HG02884 (cell line): ENCODE results near the gene SCN9A.
"Not testable (repeated sequence)": the region's sequence is repeated elsewhere in the genome, so short reads cannot be mapped to it uniquely, and the experiment has no call there.

ENCODE experiments used
- ATAC-seq: cut with Tn5 transposase; IDR thresholded peaks from one replicate; pipeline ENCODE4 v1.9.1; 2021; ENCODE audit warnings: mild to moderate bottlenecking, moderate library complexity; ENCODE audit not compliant: unreplicated experiment

The SCN9A gene

DNA sequence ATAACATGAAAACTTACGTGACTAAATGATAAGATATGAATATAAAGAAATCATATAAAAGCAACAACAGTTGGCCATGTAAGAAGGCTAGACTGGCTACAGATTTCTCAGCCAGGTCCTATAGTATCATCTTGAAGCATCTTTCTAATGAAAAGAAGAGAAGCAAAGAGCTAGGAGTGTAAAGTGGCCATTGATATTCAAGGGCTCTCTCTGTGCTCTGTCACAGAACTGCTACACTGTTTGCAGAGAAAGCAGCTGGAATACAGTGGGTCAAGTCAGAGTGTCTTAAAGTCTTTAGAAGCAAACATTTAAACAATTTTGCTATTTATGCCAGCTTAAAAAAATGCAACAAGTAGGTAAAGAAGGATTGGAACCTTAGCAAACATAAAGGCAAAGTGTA is 118.8 kb downstream of the SCN9A start:
- ATAC-seq = no peak

GRCh38 chr2:166249318-166249717 is 126.4 kb downstream of the SCN9A start:
- ATAC-seq = no peak

- no peak for ATAC-seq
These were observed 128.8 kb downstream of the SCN9A start for GRCh38 chr2:166246901-166247300.

DNA sequence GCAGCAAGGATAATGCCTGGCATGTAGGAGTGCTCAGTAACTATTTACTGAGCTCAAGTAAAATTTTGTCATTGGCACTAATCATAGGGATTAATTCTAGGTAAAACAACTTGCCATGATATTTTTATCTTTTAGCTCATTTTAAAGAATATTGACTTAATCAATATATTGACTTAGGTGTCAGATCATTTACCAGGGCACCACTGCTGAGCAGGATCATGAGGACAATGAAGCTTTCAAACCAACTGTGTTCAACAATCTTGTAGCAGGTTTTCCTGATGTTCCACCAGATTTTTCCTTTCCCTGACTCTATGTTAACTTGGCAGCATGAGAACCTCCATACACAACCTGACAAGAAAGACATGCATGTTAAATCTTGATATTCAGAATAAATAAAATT is 133.4 kb downstream of the SCN9A start:
- no peak for ATAC-seq

DNA sequence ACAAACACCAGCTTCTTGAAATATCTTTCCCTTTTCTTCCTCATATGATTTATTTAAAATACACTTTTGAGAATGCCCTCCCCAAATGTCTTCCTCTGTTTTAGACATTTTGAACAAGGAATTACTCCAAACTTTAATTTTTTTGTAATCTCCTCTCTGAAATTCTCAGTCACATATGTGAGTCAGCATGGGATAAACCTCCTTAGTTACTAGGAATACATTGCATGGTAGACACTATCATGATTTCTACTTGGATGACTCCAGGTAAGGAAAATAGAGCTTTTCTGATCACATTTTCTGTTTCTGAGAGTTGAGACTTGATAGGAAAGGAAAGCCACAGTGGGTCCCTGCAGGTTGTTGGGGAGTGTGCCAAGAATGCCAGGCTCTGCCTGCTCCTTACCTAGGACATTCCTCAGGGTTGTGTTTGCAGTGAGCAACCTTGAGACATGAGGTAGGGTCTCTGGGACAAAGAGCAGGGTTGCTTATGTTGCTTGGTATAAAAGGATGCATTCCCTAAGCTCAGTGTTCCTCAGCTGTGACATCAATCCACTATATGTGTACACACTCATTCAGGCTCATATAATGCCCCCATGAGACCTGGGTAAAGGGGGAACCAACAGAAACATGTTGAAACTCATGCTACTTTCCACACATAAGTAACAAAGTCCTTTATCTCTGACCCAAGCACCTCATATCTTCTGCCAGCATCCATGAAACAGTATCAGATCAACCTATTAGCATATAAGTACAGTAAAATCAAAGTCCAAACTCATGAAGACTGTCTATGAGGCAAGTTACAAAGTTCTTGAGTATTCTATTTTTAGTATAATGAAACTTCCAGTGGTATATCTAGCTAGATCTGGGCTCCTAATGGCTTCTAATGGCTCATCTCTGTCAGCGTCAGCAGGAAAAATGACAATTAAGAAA is 135.1 kb downstream of the SCN9A start:
- no peak for ATAC-seq

DNA sequence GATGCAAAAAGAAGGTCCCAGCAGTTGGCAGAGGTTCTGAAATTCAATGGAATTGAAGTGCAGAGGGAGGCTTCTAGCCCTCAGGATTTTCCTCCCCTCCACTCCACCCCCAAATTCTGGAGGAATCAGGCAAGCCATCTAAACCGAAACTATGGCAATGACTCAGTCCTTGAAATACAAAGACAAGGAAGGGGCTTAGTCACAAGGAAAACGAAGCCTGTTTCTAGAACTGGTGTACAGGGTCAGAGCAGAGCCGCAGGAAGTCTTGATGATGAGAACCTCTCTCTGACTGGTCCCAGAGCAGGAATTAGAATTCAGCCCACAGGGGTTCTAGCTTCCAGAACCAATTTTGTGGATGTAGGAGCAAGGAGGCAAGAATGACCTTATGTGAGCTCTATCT is 136.2 kb downstream of the SCN9A start:
- no peak for ATAC-seq

DNA sequence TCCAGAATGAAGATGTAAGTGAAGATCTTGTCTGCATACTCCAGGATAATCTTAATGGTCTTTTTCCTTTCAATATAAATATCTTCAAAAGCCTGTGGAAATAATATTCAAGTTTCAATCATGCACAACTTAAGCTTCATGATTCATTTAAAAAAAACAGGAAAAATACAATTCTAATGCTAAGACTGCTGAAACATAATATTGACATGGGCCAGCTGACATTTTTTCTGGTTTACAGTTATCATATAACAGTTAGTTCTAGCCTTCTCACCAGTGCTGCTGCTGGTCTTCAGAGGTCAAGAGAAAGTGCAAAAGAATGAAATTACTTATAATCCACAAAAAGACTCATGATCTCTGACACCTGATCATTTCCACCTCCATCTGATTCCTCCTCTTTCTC is 137.6 kb downstream of the SCN9A start:
- no peak for ATAC-seq

GRCh38 chr2:166234112-166234846 is 141.5 kb downstream of the SCN9A start:
- no peak for ATAC-seq

- no peak for ATAC-seq
These were observed 142.5 kb downstream of the SCN9A start for GRCh38 chr2:166233244-166233643.

DNA sequence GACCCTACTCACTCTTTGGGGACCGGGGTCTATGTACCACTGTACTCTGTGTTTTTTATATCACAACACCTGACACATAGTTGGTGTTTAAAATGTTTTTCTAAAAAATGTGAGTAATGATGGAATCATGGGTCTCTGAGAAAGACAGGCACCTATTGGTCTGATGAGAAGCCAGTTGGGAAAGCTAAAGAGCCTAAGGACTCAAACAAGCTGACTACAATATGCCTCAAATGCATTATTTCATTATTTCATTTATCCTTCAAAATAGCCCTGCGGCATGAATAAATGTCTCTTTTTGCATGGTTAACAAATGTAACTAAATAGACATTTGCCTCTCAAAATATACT is 145.0 kb downstream of the SCN9A start:
- ATAC-seq = no peak

DNA sequence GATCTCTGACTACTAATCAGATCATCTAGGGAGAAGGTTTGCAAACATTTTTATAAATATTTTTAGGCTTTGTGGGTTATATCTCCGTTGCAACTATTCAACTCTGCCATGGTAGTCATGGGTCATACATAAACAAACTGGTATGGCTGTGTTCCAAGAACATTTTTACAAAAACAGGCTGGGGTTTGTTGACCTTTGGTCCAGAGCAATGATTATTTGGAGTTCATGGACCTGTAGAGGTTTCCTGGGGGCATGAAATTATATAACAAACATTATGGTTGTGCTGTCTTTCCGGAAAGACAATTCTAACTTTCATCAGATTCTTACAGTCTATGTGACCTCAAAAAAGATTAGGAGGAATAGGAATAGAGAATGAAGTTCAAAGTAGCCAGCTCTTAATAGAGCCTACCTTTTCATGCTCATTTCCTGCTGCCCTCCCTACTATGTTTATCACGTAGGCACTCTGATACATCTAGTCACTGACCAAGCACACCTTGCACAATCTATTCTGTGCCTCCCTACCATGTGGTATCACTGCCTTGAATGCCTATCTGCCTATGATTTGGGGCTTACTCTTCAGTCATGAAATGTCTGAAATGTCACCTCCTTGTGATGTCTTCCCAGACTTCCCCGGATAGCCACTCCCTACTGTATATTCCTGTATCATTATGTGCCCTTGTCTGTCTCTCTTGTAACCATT is 145.6 kb downstream of the SCN9A start:
- no peak for ATAC-seq

DNA sequence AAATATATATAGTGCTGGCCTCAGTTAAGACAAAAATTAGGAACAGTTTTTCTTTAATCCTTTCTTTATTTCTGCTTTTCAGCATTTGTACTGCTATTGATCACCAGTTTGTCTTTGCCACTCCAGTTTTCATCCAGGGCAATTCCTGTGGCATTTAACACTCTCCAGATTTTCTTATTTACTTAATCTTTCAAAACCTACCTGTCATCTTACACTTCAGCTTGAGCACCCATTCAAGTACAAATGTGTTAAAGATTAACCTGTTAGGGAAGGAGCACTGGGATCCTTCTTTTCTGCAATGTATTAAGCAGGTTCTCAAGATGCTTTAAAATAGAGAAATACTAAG is 146.1 kb downstream of the SCN9A start:
- no peak for ATAC-seq

- ATAC-seq = no peak
These were observed 151.5 kb downstream of the SCN9A start for GRCh38 chr2:166224197-166224596.

DNA sequence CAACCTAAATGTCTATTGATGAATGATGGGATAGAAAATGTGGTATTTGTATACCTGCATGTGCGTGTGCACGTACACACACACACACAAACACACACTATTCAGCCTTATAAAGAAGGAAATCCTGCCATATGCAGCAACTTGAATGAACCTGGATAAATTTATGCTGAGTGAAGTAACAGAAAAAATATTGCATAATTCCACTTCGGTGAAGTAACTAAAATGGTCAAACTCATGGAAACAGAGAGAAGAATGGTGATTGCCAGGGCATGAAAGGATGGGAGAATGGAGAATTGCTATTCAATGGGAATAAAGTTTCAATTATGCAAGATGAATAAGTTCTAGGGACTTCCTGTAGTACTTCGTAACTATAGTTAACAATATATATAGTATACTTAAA is 152.4 kb downstream of the SCN9A start:
- ATAC-seq = no peak

DNA sequence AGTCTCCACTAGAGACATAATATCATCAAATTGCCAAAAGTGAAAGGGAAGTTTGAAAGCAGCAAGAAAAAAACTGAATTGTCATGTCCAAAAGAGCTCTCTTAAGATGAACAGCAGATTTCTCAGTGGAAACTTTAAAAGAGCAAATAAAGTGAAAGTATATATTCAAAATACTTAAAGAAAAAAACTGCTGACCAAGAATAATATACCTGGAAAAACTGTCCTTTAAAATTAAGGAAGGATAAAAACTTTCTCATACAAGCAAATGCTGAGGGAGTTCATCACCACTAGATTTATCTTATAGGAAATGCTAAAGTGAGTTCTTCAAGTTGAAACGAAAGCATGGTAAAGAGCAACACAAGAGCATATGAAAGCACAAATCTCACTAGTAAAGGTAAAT is 164.7 kb downstream of the SCN9A start:
- no peak for ATAC-seq

DNA sequence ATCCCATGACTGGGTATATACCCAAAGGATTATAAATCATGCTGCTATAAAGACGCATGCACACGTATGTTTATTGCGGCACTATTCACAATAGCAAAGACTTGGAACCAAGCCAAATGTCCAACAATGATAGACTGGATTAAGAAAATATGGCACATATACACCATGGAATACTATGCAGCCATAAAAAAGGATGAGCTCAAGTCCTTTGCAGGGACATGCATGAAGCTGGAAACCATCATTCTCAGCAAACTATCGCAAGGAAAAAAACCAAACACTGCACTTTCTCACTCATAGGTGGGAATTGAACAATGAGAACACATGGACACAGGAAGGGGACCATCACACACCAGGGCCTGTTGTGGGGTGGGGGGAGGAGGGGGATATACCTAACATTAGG is 165.8 kb downstream of the SCN9A start:
- not testable (repeated sequence) for ATAC-seq

GRCh38 chr2:166209367-166209766 is 166.4 kb downstream of the SCN9A start:
- ATAC-seq = not testable (repeated sequence)

DNA sequence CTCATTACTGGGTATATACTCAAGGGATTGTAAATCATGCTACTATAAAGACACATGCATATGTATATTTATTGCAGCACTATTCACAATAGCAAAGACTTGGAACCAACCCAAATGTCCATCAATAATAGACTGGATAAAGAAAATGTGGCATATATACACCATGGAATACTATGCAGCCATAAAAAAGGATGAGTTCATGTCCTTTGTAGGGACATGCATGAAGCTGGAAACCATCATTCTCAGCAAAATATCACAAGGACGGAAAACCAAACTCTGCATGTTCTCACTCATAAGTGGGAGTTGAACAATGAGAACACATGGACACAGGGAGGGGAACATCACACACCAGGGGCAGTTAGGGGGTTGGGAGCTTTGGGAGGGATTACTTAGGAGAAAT is 169.6 kb downstream of the SCN9A start:
- ATAC-seq = not testable (repeated sequence)

DNA sequence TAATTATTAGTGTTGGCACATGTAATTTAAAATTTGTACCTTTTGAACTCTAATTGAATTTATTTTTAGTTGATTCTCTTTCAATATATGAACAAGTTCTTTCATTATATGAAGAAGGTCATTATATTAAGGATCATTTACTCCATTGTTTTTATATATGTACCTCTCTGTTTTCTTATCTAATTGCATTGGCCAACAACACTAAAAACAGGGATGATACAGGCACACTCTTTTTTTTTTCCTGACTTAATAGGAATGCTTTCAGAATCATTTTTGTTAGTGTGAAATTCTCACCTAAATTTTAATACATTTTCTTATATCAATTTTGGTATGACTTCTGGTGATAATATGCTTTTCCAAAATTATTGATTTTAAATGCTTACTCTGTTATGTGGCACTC is 173.0 kb downstream of the SCN9A start:
- no peak for ATAC-seq

DNA sequence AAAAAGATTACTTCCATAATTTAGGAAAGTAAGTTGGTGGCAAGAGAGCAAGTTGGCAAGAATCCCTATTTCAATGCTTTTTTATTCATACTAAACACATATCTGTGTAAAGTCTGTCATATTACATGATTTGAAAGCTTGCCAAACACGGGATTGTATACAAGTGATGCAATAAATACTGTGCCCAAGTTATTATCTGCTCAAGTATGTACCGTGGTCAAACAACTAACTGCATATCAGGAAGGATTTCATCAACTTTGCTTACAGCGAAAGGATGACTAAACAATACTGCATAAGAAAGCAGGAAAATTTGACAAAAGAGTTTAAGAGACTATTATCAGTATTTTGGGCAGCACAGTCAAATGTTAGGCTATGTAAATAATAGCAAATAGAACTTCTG is 178.3 kb downstream of the SCN9A start:
- no peak for ATAC-seq

DNA sequence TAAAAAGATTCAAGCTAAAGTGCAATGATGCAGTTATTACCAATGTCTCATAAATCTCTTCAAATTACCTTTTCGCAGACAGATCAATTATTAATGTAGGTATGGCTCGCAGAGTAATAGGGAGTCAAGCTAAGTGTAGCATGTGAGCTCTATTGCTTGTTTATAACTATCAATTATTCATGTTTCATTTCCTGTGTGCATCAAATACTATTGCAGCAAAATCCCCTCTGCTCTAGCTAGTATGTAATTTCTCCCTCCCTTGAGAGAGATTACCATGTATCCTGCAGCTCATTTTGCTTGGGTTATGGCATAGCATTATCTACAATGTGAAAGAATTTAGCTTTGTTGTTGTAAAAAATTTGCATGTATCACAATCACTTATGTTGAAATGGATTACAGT is 182.3 kb downstream of the SCN9A start:
- ATAC-seq = no peak

DNA sequence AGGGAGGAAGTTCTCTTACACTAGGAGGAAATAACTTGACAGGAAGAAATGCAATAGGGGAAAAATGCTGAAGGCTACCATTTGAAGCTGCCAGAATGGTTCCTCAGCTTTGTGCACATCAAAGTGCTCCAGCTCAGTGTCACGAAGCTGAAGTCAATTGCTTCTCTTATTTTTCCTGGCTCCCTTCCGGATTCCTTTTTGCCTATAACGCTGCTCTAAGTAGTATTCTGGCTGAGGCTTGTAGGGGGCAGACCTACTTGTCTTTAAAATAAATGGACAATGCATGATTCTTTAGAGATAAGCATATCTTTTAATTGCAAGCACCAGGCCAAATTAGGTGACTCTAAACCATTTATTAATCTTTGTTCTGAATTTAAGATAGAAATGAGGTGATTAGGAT is 187.7 kb downstream of the SCN9A start:
- ATAC-seq = no peak
